HFF-Myc (cell line): ENCODE measurements around the gene GPR18.

Experiments
- DNase-seq: peaks from one replicate; pipeline ENCODE4 v3.0.0-alpha.2; 2011; ENCODE audit warnings: low read depth; ENCODE audit errors: extremely low read depth
- H3K4me3 ChIP-seq: replicated peaks from 2 replicates; pipeline ENCODE4 v1.5.1; 2011; ENCODE audit warnings: low read depth, mild to moderate bottlenecking, control low read depth, low read length
- CTCF ChIP-seq: IDR thresholded peaks from 2 replicates; pipeline ENCODE4 v1.5.1; 2012; ENCODE audit warnings: mild to moderate bottlenecking, low read depth, low read length, control low read depth; ENCODE audit errors: missing control alignments

The GPR18 gene

GRCh38 chr13:99258210-99258860 lies at the start of gene GPR18:
Gene GPR18 (minus strand): TSS chr13:99258379. CDS start chr13:99255872, 2,507 bp downstream.
- H3K4me3 ChIP-seq: no peak within 1 kb of the TSS
- TF ChIP-seq CTCF: no peak
- no peak for DNase-seq

- no peak for TF ChIP-seq CTCF
- H3K4me3 ChIP-seq: no peak overlapping the region
- no peak for DNase-seq
These were observed 49.6 kb upstream of the GPR18 start for GRCh38 chr13:99307648-99308339.

- DNase-seq: no peak
- no peak within 1 kb of the TSS for H3K4me3 ChIP-seq
- no peak for TF ChIP-seq CTCF
These were observed 49.1 kb upstream of the GPR18 start, which contains the start of gene GPR183 for GRCh38 chr13:99307247-99307646. Gene GPR183 (minus strand): TSS chr13:99307399. CDS start chr13:99296145, 11,254 bp downstream.

GRCh38 chr13:99305566-99305965 lies 47.4 kb upstream of the GPR18 start:
- no peak for TF ChIP-seq CTCF
- no peak for DNase-seq
- H3K4me3 ChIP-seq: no peak overlapping the region

- TF ChIP-seq CTCF: no peak
- no peak for DNase-seq
- no peak overlapping the region for H3K4me3 ChIP-seq
These were observed 47.0 kb upstream of the GPR18 start for GRCh38 chr13:99305158-99305557.

- H3K4me3 ChIP-seq: no peak overlapping the region
- DNase-seq: no peak
- TF ChIP-seq CTCF: no peak
These were observed 46.4 kb upstream of the GPR18 start for GRCh38 chr13:99304541-99304940.
